ENCODE measurements around the gene NBEAL2.

The NBEAL2 gene

GRCh38 chr3:46947546-46947901 lies 31.9 kb upstream of the NBEAL2 start:
- Histone ChIP-seq H3K4me1 (peaks cover 63 to 95% (median 76%) of the 10 kb centered on the region in 10 experiments), H4K20me1 (peaks cover 96 to 100% (median 99%) of the 10 kb centered on the region in 11 experiments)

GRCh38 chr3:46947981-46948791 lies 31.3 kb upstream of the NBEAL2 start:
- no peaks in the 10 kb centered on the region for H3K27me3 ChIP-seq
- peak overlapping the region; percentile 76 to 98 (median 91) for H3K4me2 ChIP-seq
- H3K27ac ChIP-seq: peak overlapping the region in 10 of 11 experiments; percentile 6 to 90 (median 70); a peak in 18 of 22 replicates
- peaks cover 66 to 95% (median 78%) of the 10 kb centered on the region in 10 experiments for H3K4me1 ChIP-seq
- peaks cover 0 to 9% (median 0%) of the 10 kb centered on the region in 11 experiments; a peak in 3 of 22 replicates for H3K9me3 ChIP-seq (replicated peaks in 1 of 11)
- peak overlapping the region in 9 of 11 experiments; percentile 23 to 75 (median 59); a peak in 14 of 22 replicates for H3K9ac ChIP-seq
- H4K20me1 ChIP-seq: peaks cover 96 to 100% (median 99%) of the 10 kb centered on the region in 11 experiments
- TF ChIP-seq Cebpa-rat (IDR thresholded peaks at IDR 0.05): peak in 3 of 11 experiments; percentile 38 to 87 (median 66); a peak in 5 of 22 replicates
- H3K4me3 ChIP-seq: peak overlapping the region in 5 of 10 experiments; percentile 2 to 49 (median 23); a peak in 5 of 20 replicates
- H3K36me3 ChIP-seq: peaks cover 21 to 63% (median 51%) of the 10 kb centered on the region in 11 experiments

More at GRCh38 chr3:46947546-46947901, 31.9 kb upstream of the NBEAL2 start:
- peak overlapping the region in 9 of 11 experiments; percentile 3 to 75 (median 59); a peak in 10 of 22 replicates for H3K9ac ChIP-seq
- peaks cover 21 to 66% (median 56%) of the 10 kb centered on the region in 11 experiments for H3K36me3 ChIP-seq
- peak overlapping the region in 9 of 11 experiments; percentile 52 to 90 (median 72); a peak in 17 of 22 replicates for H3K27ac ChIP-seq
- peaks cover 0 to 9% (median 0%) of the 10 kb centered on the region in 11 experiments; a peak in 3 of 22 replicates for H3K9me3 ChIP-seq (replicated peaks in 1 of 11)
- no peak for TF ChIP-seq Cebpa-rat (IDR thresholded peaks at IDR 0.05)
- no peaks in the 10 kb centered on the region for H3K27me3 ChIP-seq
- H3K4me2 ChIP-seq: peak overlapping the region; percentile 76 to 98 (median 91)
- H3K4me3 ChIP-seq: peak overlapping the region in 1 of 10 experiments; percentile 49; a peak in 2 of 20 replicates

GRCh38 chr3:46948830-46949671 lies 30.4 kb upstream of the NBEAL2 start:
- H3K9me3 ChIP-seq (replicated peaks in 1 of 11): peaks cover 0 to 9% (median 0%) of the 10 kb centered on the region in 11 experiments; a peak in 3 of 22 replicates
- no peaks in the 10 kb centered on the region for H3K27me3 ChIP-seq
- TF ChIP-seq Cebpa-rat (IDR thresholded peaks at IDR 0.05): no peak
- H3K27ac ChIP-seq: peak overlapping the region in 9 of 11 experiments; percentile 52 to 90 (median 72); a peak in 18 of 22 replicates
- peaks cover 21 to 54% (median 44%) of the 10 kb centered on the region in 11 experiments for H3K36me3 ChIP-seq
- peak overlapping the region in 6 of 10 experiments; percentile 2 to 49 (median 26); a peak in 9 of 20 replicates for H3K4me3 ChIP-seq
- peaks cover 96 to 100% (median 99%) of the 10 kb centered on the region in 11 experiments for H4K20me1 ChIP-seq
- peaks cover 73 to 95% (median 82%) of the 10 kb centered on the region in 10 experiments for H3K4me1 ChIP-seq
- H3K9ac ChIP-seq: peak overlapping the region in 9 of 11 experiments; percentile 11 to 75 (median 59); a peak in 14 of 22 replicates
- peak overlapping the region; percentile 76 to 98 (median 91) for H3K4me2 ChIP-seq

GRCh38 chr3:46950177-46950576 lies 29.3 kb upstream of the NBEAL2 start:
- H3K9ac ChIP-seq: no peak overlapping the region
- H3K9me3 ChIP-seq (replicated peaks in 1 of 11): peaks cover 0 to 9% (median 0%) of the 10 kb centered on the region in 11 experiments; a peak in 3 of 22 replicates
- peaks cover 21 to 50% (median 39%) of the 10 kb centered on the region in 11 experiments for H3K36me3 ChIP-seq
- H3K27ac ChIP-seq: peak overlapping the region in 2 of 11 experiments; percentile 74 to 90; a peak in 1 of 22 replicates
- H3K4me3 ChIP-seq: no peak overlapping the region
- H3K4me2 ChIP-seq: peak overlapping the region; percentile 76 to 98 (median 91)
- no peak for TF ChIP-seq Cebpa-rat (IDR thresholded peaks at IDR 0.05)
- peaks cover 96 to 100% (median 99%) of the 10 kb centered on the region in 11 experiments for H4K20me1 ChIP-seq
- peaks cover 84 to 95% (median 88%) of the 10 kb centered on the region in 10 experiments for H3K4me1 ChIP-seq
- no peaks in the 10 kb centered on the region for H3K27me3 ChIP-seq

- no peaks in the 10 kb centered on the region for H3K27me3 ChIP-seq
- H4K20me1 ChIP-seq: peaks cover 97 to 100% (median 99%) of the 10 kb centered on the region in 11 experiments
- H3K27ac ChIP-seq: peak overlapping the region in 2 of 11 experiments; percentile 19 to 27; a peak in 1 of 22 replicates
- H3K4me1 ChIP-seq: peaks cover 90 to 98% (median 92%) of the 10 kb centered on the region in 10 experiments
- H3K4me2 ChIP-seq: peak overlapping the region; percentile 54 to 98 (median 89); a peak in 21 of 22 replicates
- no peak overlapping the region for H3K4me3 ChIP-seq
- TF ChIP-seq Cebpa-rat (IDR thresholded peaks at IDR 0.05): no peak
- peaks cover 0 to 8% (median 0%) of the 10 kb centered on the region in 11 experiments; a peak in 3 of 22 replicates for H3K9me3 ChIP-seq (replicated peaks in 1 of 11)
- peaks cover 19 to 48% (median 33%) of the 10 kb centered on the region in 11 experiments for H3K36me3 ChIP-seq
- peak overlapping the region in 1 of 11 experiments; percentile 10; a peak in 2 of 22 replicates for H3K9ac ChIP-seq
Observed at GRCh38 chr3:46950650-46951241, 28.7 kb upstream of the NBEAL2 start.

- Histone ChIP-seq H4K20me1 (peaks cover 97 to 100% (median 99%) of the 10 kb centered on the region in 11 experiments), H3K27me3 (no peaks in the 10 kb centered on the region), H3K9ac (no peak overlapping the region; a peak in 1 of 22 replicates), H3K4me1 (peaks cover 87 to 98% (median 93%) of the 10 kb centered on the region in 10 experiments), H3K27ac (peak overlapping the region in 6 of 11 experiments; percentile 54 to 70 (median 64); a peak in 6 of 22 replicates), H3K4me3 (no peak overlapping the region), H3K9me3 (replicated peaks in 1 of 11) (no peaks in the 10 kb centered on the region), H3K36me3 (peaks cover 7 to 39% (median 20%) of the 10 kb centered on the region in 11 experiments; a peak in 17 of 22 replicates), H3K4me2 (peak overlapping the region; percentile 79 to 94 (median 89))
- TF ChIP-seq Cebpa-rat (IDR thresholded peaks at IDR 0.05): no peak
Observed at GRCh38 chr3:46952813-46953212, 26.7 kb upstream of the NBEAL2 start.

GRCh38 chr3:46953234-46954010 lies 26.0 kb upstream of the NBEAL2 start:
- peak overlapping the region in 10 of 11 experiments; percentile 6 to 64 (median 41); a peak in 15 of 22 replicates for H3K9ac ChIP-seq
- TF ChIP-seq Cebpa-rat (IDR thresholded peaks at IDR 0.05): no peak
- H4K20me1 ChIP-seq: peaks cover 97 to 100% (median 99%) of the 10 kb centered on the region in 11 experiments
- peak overlapping the region in 10 of 11 experiments; percentile 35 to 70 (median 64); a peak in 18 of 22 replicates for H3K27ac ChIP-seq
- no peaks in the 10 kb centered on the region for H3K9me3 ChIP-seq (replicated peaks in 1 of 11)
- peaks cover 83 to 98% (median 88%) of the 10 kb centered on the region in 10 experiments for H3K4me1 ChIP-seq
- H3K36me3 ChIP-seq: peaks cover 6 to 40% (median 20%) of the 10 kb centered on the region in 11 experiments; a peak in 14 of 22 replicates
- peak overlapping the region; percentile 79 to 94 (median 89) for H3K4me2 ChIP-seq
- peak overlapping the region in 2 of 10 experiments; percentile 18 to 28; a peak in 1 of 20 replicates for H3K4me3 ChIP-seq
- H3K27me3 ChIP-seq: no peaks in the 10 kb centered on the region
